ENCODE data around the gene TF. TPM values are rescaled to one million over a fixed set of nuclear protein-coding genes. Genes with fewer than 3 reads are reported as not detected.

TF gene
- total and polyA plus RNA-seq, 10 of the 15 experiments (the other 5 are each of a cell fraction or from before 2014, with no cell fraction given): under 0.01 to 8.9 (median 0.05) TPM; not detected in 1

DNA sequence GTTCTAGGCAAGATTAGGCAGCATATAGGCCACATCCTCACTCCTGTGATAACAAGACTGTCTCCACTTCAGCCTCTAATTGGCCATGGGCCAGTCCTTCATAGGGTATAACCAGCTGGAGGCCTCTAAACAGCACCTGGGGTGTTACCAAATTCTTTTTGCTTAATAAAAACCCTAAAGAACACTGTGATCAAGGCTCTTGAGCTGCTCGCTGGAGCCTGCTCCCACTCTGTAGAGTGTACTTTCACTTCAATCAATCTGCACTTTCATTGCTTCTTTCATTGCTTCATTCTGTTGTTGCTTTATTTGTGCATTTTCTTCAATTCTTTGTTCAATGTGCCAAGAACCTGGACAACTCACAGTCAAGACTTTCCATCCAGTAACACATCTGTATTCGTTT lies 48.2 kb upstream of the TF start (continued):
- TF ChIP-seq, protein P1, sequence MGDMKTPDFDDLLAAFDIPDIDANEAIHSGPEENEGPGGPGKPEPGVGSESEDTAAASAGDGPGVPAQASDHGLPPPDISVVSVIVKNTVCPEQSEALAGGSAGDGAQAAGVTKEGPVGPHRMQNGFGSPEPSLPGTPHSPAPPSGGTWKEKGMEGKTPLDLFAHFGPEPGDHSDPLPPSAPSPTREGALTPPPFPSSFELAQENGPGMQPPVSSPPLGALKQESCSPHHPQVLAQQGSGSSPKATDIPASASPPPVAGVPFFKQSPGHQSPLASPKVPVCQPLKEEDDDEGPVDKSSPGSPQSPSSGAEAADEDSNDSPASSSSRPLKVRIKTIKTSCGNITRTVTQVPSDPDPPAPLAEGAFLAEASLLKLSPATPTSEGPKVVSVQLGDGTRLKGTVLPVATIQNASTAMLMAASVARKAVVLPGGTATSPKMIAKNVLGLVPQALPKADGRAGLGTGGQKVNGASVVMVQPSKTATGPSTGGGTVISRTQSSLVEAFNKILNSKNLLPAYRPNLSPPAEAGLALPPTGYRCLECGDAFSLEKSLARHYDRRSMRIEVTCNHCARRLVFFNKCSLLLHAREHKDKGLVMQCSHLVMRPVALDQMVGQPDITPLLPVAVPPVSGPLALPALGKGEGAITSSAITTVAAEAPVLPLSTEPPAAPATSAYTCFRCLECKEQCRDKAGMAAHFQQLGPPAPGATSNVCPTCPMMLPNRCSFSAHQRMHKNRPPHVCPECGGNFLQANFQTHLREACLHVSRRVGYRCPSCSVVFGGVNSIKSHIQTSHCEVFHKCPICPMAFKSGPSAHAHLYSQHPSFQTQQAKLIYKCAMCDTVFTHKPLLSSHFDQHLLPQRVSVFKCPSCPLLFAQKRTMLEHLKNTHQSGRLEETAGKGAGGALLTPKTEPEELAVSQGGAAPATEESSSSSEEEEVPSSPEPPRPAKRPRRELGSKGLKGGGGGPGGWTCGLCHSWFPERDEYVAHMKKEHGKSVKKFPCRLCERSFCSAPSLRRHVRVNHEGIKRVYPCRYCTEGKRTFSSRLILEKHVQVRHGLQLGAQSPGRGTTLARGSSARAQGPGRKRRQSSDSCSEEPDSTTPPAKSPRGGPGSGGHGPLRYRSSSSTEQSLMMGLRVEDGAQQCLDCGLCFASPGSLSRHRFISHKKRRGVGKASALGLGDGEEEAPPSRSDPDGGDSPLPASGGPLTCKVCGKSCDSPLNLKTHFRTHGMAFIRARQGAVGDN (IDR thresholded peaks at IDR 0.05): no peak
- TF ChIP-seq, protein P2, sequence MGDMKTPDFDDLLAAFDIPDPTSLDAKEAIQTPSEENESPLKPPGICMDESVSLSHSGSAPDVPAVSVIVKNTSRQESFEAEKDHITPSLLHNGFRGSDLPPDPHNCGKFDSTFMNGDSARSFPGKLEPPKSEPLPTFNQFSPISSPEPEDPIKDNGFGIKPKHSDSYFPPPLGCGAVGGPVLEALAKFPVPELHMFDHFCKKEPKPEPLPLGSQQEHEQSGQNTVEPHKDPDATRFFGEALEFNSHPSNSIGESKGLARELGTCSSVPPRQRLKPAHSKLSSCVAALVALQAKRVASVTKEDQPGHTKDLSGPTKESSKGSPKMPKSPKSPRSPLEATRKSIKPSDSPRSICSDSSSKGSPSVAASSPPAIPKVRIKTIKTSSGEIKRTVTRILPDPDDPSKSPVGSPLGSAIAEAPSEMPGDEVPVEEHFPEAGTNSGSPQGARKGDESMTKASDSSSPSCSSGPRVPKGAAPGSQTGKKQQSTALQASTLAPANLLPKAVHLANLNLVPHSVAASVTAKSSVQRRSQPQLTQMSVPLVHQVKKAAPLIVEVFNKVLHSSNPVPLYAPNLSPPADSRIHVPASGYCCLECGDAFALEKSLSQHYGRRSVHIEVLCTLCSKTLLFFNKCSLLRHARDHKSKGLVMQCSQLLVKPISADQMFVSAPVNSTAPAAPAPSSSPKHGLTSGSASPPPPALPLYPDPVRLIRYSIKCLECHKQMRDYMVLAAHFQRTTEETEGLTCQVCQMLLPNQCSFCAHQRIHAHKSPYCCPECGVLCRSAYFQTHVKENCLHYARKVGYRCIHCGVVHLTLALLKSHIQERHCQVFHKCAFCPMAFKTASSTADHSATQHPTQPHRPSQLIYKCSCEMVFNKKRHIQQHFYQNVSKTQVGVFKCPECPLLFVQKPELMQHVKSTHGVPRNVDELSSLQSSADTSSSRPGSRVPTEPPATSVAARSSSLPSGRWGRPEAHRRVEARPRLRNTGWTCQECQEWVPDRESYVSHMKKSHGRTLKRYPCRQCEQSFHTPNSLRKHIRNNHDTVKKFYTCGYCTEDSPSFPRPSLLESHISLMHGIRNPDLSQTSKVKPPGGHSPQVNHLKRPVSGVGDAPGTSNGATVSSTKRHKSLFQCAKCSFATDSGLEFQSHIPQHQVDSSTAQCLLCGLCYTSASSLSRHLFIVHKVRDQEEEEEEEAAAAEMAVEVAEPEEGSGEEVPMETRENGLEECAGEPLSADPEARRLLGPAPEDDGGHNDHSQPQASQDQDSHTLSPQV (IDR thresholded peaks at IDR 0.05): no peak

DNA sequence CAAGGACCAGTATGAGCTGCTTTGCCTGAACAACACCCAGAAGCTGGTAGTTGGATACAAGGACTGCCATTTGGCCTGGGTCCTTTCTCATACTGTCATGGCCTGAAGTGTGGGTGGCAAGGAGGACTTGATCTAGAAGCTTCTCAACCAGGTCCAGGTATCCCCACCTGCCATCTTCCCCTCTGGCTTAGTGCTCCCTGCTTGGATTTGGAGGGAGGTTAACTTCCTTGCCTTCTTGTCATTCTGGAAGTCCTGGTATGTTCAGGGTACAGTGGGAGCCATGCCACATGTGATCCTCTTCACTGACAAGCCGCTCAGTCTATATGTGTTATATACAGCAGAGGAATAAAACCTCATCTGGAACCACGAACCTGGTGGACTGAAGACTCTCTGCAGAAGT lies 46.7 kb upstream of the TF start:
- Histone ChIP-seq H3K79me2 (ENCODE audit: control insufficient read depth, insufficient read depth, low read length) (no peaks in the 10 kb centered on the region), H3K4me3 (no peak overlapping the region), H4K20me1 (ENCODE audit: control insufficient read depth, insufficient read depth) (no peaks in the 10 kb centered on the region), H3K9me3 (replicated peaks; ENCODE audit: control insufficient read depth, insufficient read depth, low read length) (no peaks in the 10 kb centered on the region), H2AFZ (ENCODE audit: control insufficient read depth, low read depth, low read length) (no peak overlapping the region), H3K4me2 (ENCODE audit: control insufficient read depth, insufficient read depth) (no peak overlapping the region), H3K27me3 (replicated peaks in 1 of 2; ENCODE audit: control insufficient read depth in 2 of 2, insufficient read depth in 2 of 2, low read length in 1 of 2) (no peaks in the 10 kb centered on the region; a peak in 1 of 4 replicates), H3K9ac (ENCODE audit: control insufficient read depth, insufficient read depth, low read length) (no peak overlapping the region), H3K27ac (ENCODE audit: control insufficient read depth, insufficient read depth) (no peak overlapping the region), H3K36me3 (ENCODE audit: control insufficient read depth in 2 of 2, insufficient read depth in 2 of 2, low read length in 1 of 2) (no peaks in the 10 kb centered on the region), H3K4me1 (ENCODE audit: control insufficient read depth, insufficient read depth, low read length) (no peaks in the 10 kb centered on the region)
- ATAC-seq (no peak), DNase-seq (ENCODE audit: low read depth, low spot score) (no peak), FAIRE-seq (no peak)
- no TSS peak for BruUV-seq (replicated peaks)
- TF ChIP-seq KDM1A (IDR thresholded peaks at IDR 0.05; ENCODE audit: borderline replicate concordance) (no peak), SIX5 (IDR thresholded peaks at IDR 0.05; ENCODE audit: low read depth, low read length, severe bottlenecking) (no peak), KLF5 (IDR thresholded peaks at IDR 0.05; ENCODE audit: partially characterized antibody) (no peak), NBN (IDR thresholded peaks at IDR 0.05) (no peak), KAT2A (conservative IDR thresholded peaks at IDR 0.05; ENCODE audit: control insufficient read depth, low read depth, low read length) (no peak), MTA2 (IDR thresholded peaks at IDR 0.05; ENCODE audit: low read depth) (no peak), RUNX3 (IDR thresholded peaks at IDR 0.05; ENCODE audit: low read length) (no peak), RBBP5 (conservative IDR thresholded peaks at IDR 0.05) (no peak), SP1 (IDR thresholded peaks at IDR 0.05; ENCODE audit: low read depth, low read length) (no peak), CREM (IDR thresholded peaks at IDR 0.05; ENCODE audit: low read depth) (no peak), BACH1 (IDR thresholded peaks at IDR 0.05; ENCODE audit: borderline replicate concordance) (no peak), CEBPB (IDR thresholded peaks at IDR 0.05; ENCODE audit: borderline replicate concordance in 1 of 2, low read depth in 2 of 2, low read length in 2 of 2) (no peak)
- in situ Hi-C loops (cut with MboI): no loop called here
- ChIA-PET RAD21 (ENCODE audit: unreplicated experiment) (no interaction called here), CTCF (no interaction called here), SMC1A (ENCODE audit: uncharacterized antibody, unreplicated experiment) (no interaction called here), POLR2A (no interaction called here)
- intact Hi-C loops (cut with micrococcal nuclease; ENCODE audit: unreplicated experiment): no loop called here
- WGBS (ENCODE audit: insufficient coverage, insufficient replicate concordance, low lambda C conversion rate, missing lambda C conversion rate): 23% methylated on average over 2 of the region's 2 CpGs

Data from GM12878 (cell line).